Sigmoid colon (tissue), 7 donors: Measurements from ENCODE around the gene WNT5A. TPM values are rescaled to one million over a fixed set of nuclear protein-coding genes. Genes with fewer than 3 reads are reported as not detected.

ENCODE experiments used
- DNase-seq: peaks from one replicate; pipeline ENCODE4 v3.0.0-alpha.2; 2019
- H3K27ac ChIP-seq, 4 donors: fragments of 200-600 bp; sonication (generic); one replicate each; pipeline ENCODE4 v1.5.1; 2016 to 2019; ENCODE audit warnings: mild to moderate bottlenecking in 1 of 4
- H3K27me3 ChIP-seq, 3 donors: fragments of 200-600 bp; sonication (generic); one replicate each; pipeline ENCODE4 v1.5.1; 2019; ENCODE audit warnings: mild to moderate bottlenecking in 1 of 3
- H3K36me3 ChIP-seq, 4 donors: fragments of 200-600 bp; sonication (generic); one replicate each; pipeline ENCODE4 v1.5.1; 2016 to 2019
- H3K4me1 ChIP-seq, 4 donors: fragments of 200-600 bp; sonication (generic); one replicate each; pipeline ENCODE4 v1.5.1; 2017 to 2019
- H3K4me3 ChIP-seq, 4 donors: fragments of 200-600 bp; sonication (generic); one replicate each; pipeline ENCODE4 v1.5.1; 2017 to 2019; ENCODE audit warnings: mild to moderate bottlenecking in 2 of 4, moderate library complexity in 1 of 4
- H3K9me3 ChIP-seq, 4 donors: fragments of 200-600 bp in 3 of 4; sonication (generic) in 3 of 4; one replicate each; pipeline versions ENCODE4 v1.5.1 to v1.6.1; 2013 to 2019
- CTCF ChIP-seq, 4 experiments: fragments of 450-650 bp in 3 of 4; fragments of 200-600 bp in 1 of 4; IDR thresholded peaks; one replicate each; pipeline ENCODE4 v1.5.1; 2016 to 2019; ENCODE audit warnings: antibody characterized with exemption in 4 of 4, mild to moderate bottlenecking in 3 of 4, moderate library complexity in 2 of 4
- EP300 ChIP-seq, 4 donors: sonication (generic); formaldehyde crosslinking; IDR thresholded peaks; one replicate each; pipeline ENCODE4 v1.6.1; 2017; ENCODE audit warnings: antibody characterized with exemption in 4 of 4
- POLR2A ChIP-seq, 2 donors: fragments of 450-650 bp; IDR thresholded peaks; one replicate each; pipeline ENCODE4 v1.6.1; 2016; ENCODE audit warnings: antibody characterized with exemption in 2 of 2, mild to moderate bottlenecking in 2 of 2, moderate library complexity in 2 of 2
- POLR2AphosphoS5 ChIP-seq, 4 donors: sonication (generic); formaldehyde crosslinking; IDR thresholded peaks; one replicate each; pipeline ENCODE4 v1.6.1; 2017; ENCODE audit warnings: antibody characterized with exemption in 4 of 4
- WGBS, 2 donors: extraction: QIAGEN DNeasy Blood & Tissue Kit; methylation state at CpG; one replicate each; pipeline ENCODE4 v1.1.7; 2013; 5-methylcytosine and 5-hydroxymethylcytosine counted together
- intact Hi-C: fragments of 100-400 bp; cut with DNase I; formaldehyde crosslinking; loops from one replicate; pipeline ENCODE4 v1.15.1; 2023
- polyA plus RNA-seq, 3 donors: library from polyadenylated mRNA; stranded (reverse); fragments of 200-250 nt; gene quantifications; one replicate each; pipeline ENCODE4 v1.2.3, GENCODE V29; 2013
- total RNA-seq, 4 donors: library from RNA; depleted of rRNA; stranded (reverse); fragments of >200 nt; gene quantifications; one replicate each; pipeline ENCODE4 v1.1.0, GENCODE V29; 2016
- donor health status: healthy with polysubstance abuse.
- donor health status: Bipolar disorder and iron deficiency.
- donor health status: healthy.

WNT5A gene
- total and polyA plus RNA-seq, 7 donors, result under 0.01 to 11.9 (median 3.9) TPM

GRCh38 chr3:55488398-55489055 lies 1.4 kb upstream of the WNT5A start:
- WGBS, 2 donors, result 2% methylated on average over 30 of the region's 30 CpGs
- peaks cover 0 to 5% (median 0%) of the 10 kb centered on the region in 3 donors for H3K27me3 ChIP-seq
- DNase-seq, result peak; percentile 89

GRCh38 chr3:55487381-55488241 lies 505 bp upstream of the WNT5A start:
- no peaks in the 10 kb centered on the region for H3K36me3 ChIP-seq
- H3K9me3 ChIP-seq, result no peaks in the 10 kb centered on the region
- intact Hi-C loops, result loop anchor here (5.0 to 10.0 kb wide), 4 partner anchors 85 to 1007 kb away; no protein-coding TSS in a partner anchor
- H3K4me1 ChIP-seq, result peaks cover 0 to 40% (median 36%) of the 10 kb centered on the region in 4 donors
- peaks cover 0 to 5% (median 0%) of the 10 kb centered on the region in 3 donors for H3K27me3 ChIP-seq
- peak; percentile 73 for DNase-seq
- WGBS, 2 donors, result 0 to 1% methylated on average over 71 of the region's 71 CpGs
- no peak for TF ChIP-seq EP300 (IDR thresholded peaks at IDR 0.05)
- TF ChIP-seq POLR2AphosphoS5 (IDR thresholded peaks at IDR 0.05), result peak in 1 of 4 donors; percentile 15
- TF ChIP-seq POLR2A (IDR thresholded peaks at IDR 0.05), result no peak
- TF ChIP-seq CTCF (IDR thresholded peaks at IDR 0.05), result no peak
- peak overlapping the region; percentile 79 to 83 (median 82) for H3K27ac ChIP-seq
- peak overlapping the region; percentile 50 to 86 (median 75) for H3K4me3 ChIP-seq

More at GRCh38 chr3:55488398-55489055, 1.4 kb upstream of the WNT5A start:
- Histone ChIP-seq H3K36me3 (no peaks in the 10 kb centered on the region), H3K9me3 (no peaks in the 10 kb centered on the region), H3K4me1 (peaks cover 0 to 40% (median 36%) of the 10 kb centered on the region in 4 donors), H3K27ac (peak overlapping the region; percentile 79 to 83 (median 82)), H3K4me3 (peak overlapping the region; percentile 50 to 86 (median 75))
- intact Hi-C loops, result loop anchor here (5.0 to 10.0 kb wide), 4 partner anchors 84 to 1006 kb away; no protein-coding TSS in a partner anchor
- no peak for TF ChIP-seq CTCF (IDR thresholded peaks at IDR 0.05)
- peak in 1 of 4 donors; percentile 26 for TF ChIP-seq POLR2AphosphoS5 (IDR thresholded peaks at IDR 0.05)

- peaks cover 0 to 43% (median 38%) of the 10 kb centered on the region in 4 donors for H3K4me1 ChIP-seq
- H3K27ac ChIP-seq, result peak overlapping the region; percentile 79 to 83 (median 82)
- TF ChIP-seq POLR2A (IDR thresholded peaks at IDR 0.05), result no peak
- TF ChIP-seq EP300 (IDR thresholded peaks at IDR 0.05), result no peak
- TF ChIP-seq CTCF (IDR thresholded peaks at IDR 0.05), result no peak
- TF ChIP-seq POLR2AphosphoS5 (IDR thresholded peaks at IDR 0.05), result peak in 1 of 4 donors; percentile 47
- no peaks in the 10 kb centered on the region for H3K9me3 ChIP-seq
- H3K4me3 ChIP-seq, result peak overlapping the region; percentile 50 to 86 (median 75)
- peaks cover 0 to 5% (median 0%) of the 10 kb centered on the region in 3 donors for H3K27me3 ChIP-seq
- WGBS, 2 donors, result 2 to 3% methylated on average over 49 of the region's 49 CpGs
- H3K36me3 ChIP-seq, result no peaks in the 10 kb centered on the region
- DNase-seq, result peak; percentile 81
- intact Hi-C loops, result loop anchor here (5.0 to 10.0 kb wide), 4 partner anchors 86 to 1009 kb away; no protein-coding TSS in a partner anchor
Observed at GRCh38 chr3:55486101-55486856, 827 bp downstream of the WNT5A start.
